CD14-positive monocyte (primary cell): Measurements from ENCODE around the gene CCDC32. TPM values are rescaled to one million over a fixed set of nuclear protein-coding genes. Genes with fewer than 3 reads are reported as not detected.
A peak's percentile ranks its signal among the peaks of the same experiment; 100 is the strongest.

Source experiments
- DNase-seq, 3 donors: peaks; one replicate each; pipeline ENCODE4 v3.0.0-alpha.2; 2011 to 2022
- H2AFZ ChIP-seq: 2 replicates; pipeline ENCODE4 v1.6.0; 2012; ENCODE audit warnings: mild to moderate bottlenecking, low read depth, low read length, inconsistent platforms; ENCODE audit not compliant: insufficient read depth, poor library complexity, severe bottlenecking
- H3K27ac ChIP-seq, 2 donors: 1 replicate in 1 of 2; 2 replicates in 1 of 2; pipeline ENCODE4 v1.5.1; 2012 to 2013; ENCODE audit warnings: low read length in 2 of 2, control low read depth in 1 of 2, inconsistent platforms in 1 of 2, low read depth in 1 of 2, mild to moderate bottlenecking in 1 of 2
- H3K27me3 ChIP-seq, 2 donors: one replicate each; pipeline versions ENCODE4 v1.6.0 to v1.6.1; 2011 to 2013; ENCODE audit warnings: low read length in 2 of 2; ENCODE audit not compliant: control insufficient read depth in 2 of 2, insufficient read depth in 2 of 2
- H3K36me3 ChIP-seq, 2 donors: replicated peaks in 1 of 2; 1 replicate in 1 of 2; 2 replicates in 1 of 2; pipeline versions ENCODE4 v1.5.1 to v1.6.1; 2012 to 2013; ENCODE audit warnings: low read length in 2 of 2, control low read depth in 1 of 2, inconsistent platforms in 1 of 2, mild to moderate bottlenecking in 1 of 2; ENCODE audit not compliant: insufficient read depth in 2 of 2, control insufficient read depth in 1 of 2
- H3K4me1 ChIP-seq, 2 donors: 1 replicate in 1 of 2; 2 replicates in 1 of 2; pipeline versions ENCODE4 v1.5.1 to v1.6.1; 2012 to 2013; ENCODE audit warnings: low read length in 2 of 2, control low read depth in 1 of 2, inconsistent platforms in 1 of 2, mild to moderate bottlenecking in 1 of 2, moderate library complexity in 1 of 2; ENCODE audit not compliant: insufficient read depth in 2 of 2, control insufficient read depth in 1 of 2
- H3K4me2 ChIP-seq: replicated peaks from 2 replicates; pipeline ENCODE3; 2012; ENCODE audit warnings: low read length, moderate library complexity, mild to moderate bottlenecking; ENCODE audit not compliant: poor library complexity, severe bottlenecking; ENCODE audit errors: extremely low read depth
- H3K4me3 ChIP-seq, 3 experiments: fragments of 200-600 bp in 1 of 3; sonication (generic) in 1 of 3; replicated peaks in 1 of 3; 1 replicate in 2 of 3; 2 replicates in 1 of 3; pipeline ENCODE4 v1.5.1; 2011 to 2013; ENCODE audit warnings: low read length in 3 of 3, mild to moderate bottlenecking in 3 of 3, control low read depth in 2 of 3, low read depth in 2 of 3, inconsistent platforms in 1 of 3, moderate library complexity in 1 of 3
- H3K79me2 ChIP-seq: 2 replicates; pipeline ENCODE4 v1.6.0; 2012; ENCODE audit warnings: mild to moderate bottlenecking, control low read depth, inconsistent platforms, low read length, moderate library complexity; ENCODE audit not compliant: insufficient read depth
- H3K9ac ChIP-seq: 2 replicates; pipeline ENCODE4 v1.6.0; 2017; ENCODE audit warnings: low read length, mild to moderate bottlenecking; ENCODE audit not compliant: insufficient read depth, poor library complexity, severe bottlenecking
- H3K9me3 ChIP-seq, 2 donors: replicated peaks in 1 of 2; 1 replicate in 1 of 2; 2 replicates in 1 of 2; pipeline versions ENCODE4 v1.5.1 to v1.6.1; 2012 to 2013; ENCODE audit warnings: low read length in 2 of 2, control low read depth in 1 of 2; ENCODE audit not compliant: control insufficient read depth in 1 of 2, insufficient read depth in 1 of 2
- H4K20me1 ChIP-seq: 2 replicates; pipeline ENCODE4 v1.6.0; 2012; ENCODE audit warnings: mild to moderate bottlenecking, low read length, control low read depth, moderate library complexity; ENCODE audit not compliant: insufficient read depth
- H3K27ac Mint-ChIP-seq, 7 donors: one replicate each; pipeline ENCODE4 v1.8.0; 2020; ENCODE audit warnings: mild to moderate bottlenecking in 7 of 7, mixed read lengths in 7 of 7, moderate library complexity in 6 of 7, inconsistent platforms in 2 of 7
- H3K27me3 Mint-ChIP-seq, 3 donors: one replicate each; pipeline ENCODE4 v1.8.0; 2021 to 2022; ENCODE audit warnings: low read depth in 3 of 3, mild to moderate bottlenecking in 3 of 3, mixed read lengths in 3 of 3, moderate library complexity in 3 of 3, inconsistent platforms in 1 of 3
- H3K36me3 Mint-ChIP-seq, 2 donors: one replicate each; pipeline ENCODE4 v1.8.0; 2020; ENCODE audit warnings: mixed read lengths in 2 of 2, inconsistent platforms in 1 of 2, mild to moderate bottlenecking in 1 of 2
- H3K4me1 Mint-ChIP-seq: one replicate; pipeline ENCODE4 v1.8.0; 2020; ENCODE audit warnings: mild to moderate bottlenecking, mixed read lengths
- H3K4me3 Mint-ChIP-seq, 2 donors: one replicate each; pipeline ENCODE4 v1.8.0; 2020; ENCODE audit warnings: mild to moderate bottlenecking in 2 of 2, mixed read lengths in 2 of 2, moderate library complexity in 1 of 2
- H3K9me3 Mint-ChIP-seq, 7 donors: one replicate each; pipeline ENCODE4 v1.8.0; 2020 to 2022; ENCODE audit warnings: mixed read lengths in 7 of 7, mild to moderate bottlenecking in 6 of 7, moderate library complexity in 6 of 7, inconsistent platforms in 2 of 7
- CTCF ChIP-seq: fragments of 200-600 bp; IDR thresholded peaks from one replicate; pipeline ENCODE4 v1.8.0; 2022; ENCODE audit warnings: antibody characterized with exemption, mild to moderate bottlenecking
- WGBS: methylation state at CpG from one replicate; pipeline ENCODE4 v1.1.5; 2013; ENCODE audit warnings: missing lambda C conversion rate; ENCODE audit not compliant: insufficient coverage; 5-methylcytosine and 5-hydroxymethylcytosine counted together
- intact Hi-C, 2 donors: fragments of 100-400 bp; cut with micrococcal nuclease; formaldehyde crosslinking; loops; one replicate each; pipeline versions ENCODE4 v1.15.0 to v1.15.1; 2023
- polyA plus RNA-seq, 3 donors: library from polyadenylated mRNA; depleted of rRNA in 1 of 3; unstranded in 2 of 3; stranded (reverse) in 1 of 3; fragments of 300-500 nt in 2 of 3; fragments of >200 nt in 1 of 3; fragmentation: Illumina TruSeq in 2 of 3; gene quantifications; 1 replicate in 2 of 3; 2 replicates in 1 of 3; pipeline ENCODE4 v1.2.3, GENCODE V29; 2012 to 2021

The CCDC32 gene
- polyA plus RNA-seq, 3 donors, result 7.5 to 37.3 (median 30.8) TPM

- no peak overlapping the region for H3K4me3 Mint-ChIP-seq
Observed at GRCh38 chr15:40597024-40597423, 32.2 kb upstream of the CCDC32 start.

DNA sequence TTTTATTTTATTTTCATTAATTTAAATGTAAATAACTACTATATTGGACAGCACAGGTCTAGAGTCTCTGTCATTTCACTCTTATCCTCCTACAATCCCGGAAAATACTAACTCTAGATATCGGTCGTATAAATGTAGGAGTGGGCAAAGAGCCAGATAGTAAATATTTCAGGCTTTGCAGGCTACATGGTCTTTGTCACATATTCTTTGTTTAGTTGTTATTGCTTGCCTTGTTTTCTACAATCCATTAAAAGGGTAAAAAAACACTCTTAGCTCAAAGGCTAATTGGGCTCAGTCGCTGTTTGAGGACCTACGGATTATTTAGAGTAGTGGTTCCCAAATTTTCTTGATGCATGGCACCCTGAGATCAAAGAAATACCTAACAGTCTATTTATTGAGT is 30.9 kb upstream of the CCDC32 start:
- Histone ChIP-seq H3K4me2 (no peak overlapping the region), H3K36me3 (no peaks in the 10 kb centered on the region), H3K79me2 (peaks cover 67% of the 10 kb centered on the region), H3K4me1 (peaks cover 10 to 16% of the 10 kb centered on the region in 2 donors), H2AFZ (no peak overlapping the region), H3K27ac (no peak overlapping the region), H3K27me3 (no peaks in the 10 kb centered on the region), H3K9me3 (no peaks in the 10 kb centered on the region), H3K4me3 (no peak overlapping the region), H3K9ac (no peak overlapping the region), H4K20me1 (no peaks in the 10 kb centered on the region)
- Mint-ChIP-seq H3K9me3 (peaks cover 0 to 1% (median 0%) of the 10 kb centered on the region in 7 donors), H3K27me3 (peaks cover 0 to 2% (median 0%) of the 10 kb centered on the region in 3 donors), H3K4me1 (peaks cover 13% of the 10 kb centered on the region), H3K36me3 (no peaks in the 10 kb centered on the region), H3K27ac (no peak overlapping the region), H3K4me3 (no peak overlapping the region)
- WGBS, result no CpG with 5 or more reads among the region's 5 CpGs
- no peak for DNase-seq
- no peak for TF ChIP-seq CTCF
- intact Hi-C loops, result loop anchor here in 1 of 2 donors (10.0 kb wide), 1 partner anchor 99 kb away; the partner anchor contains the start of gene RAD51

More at GRCh38 chr15:40597024-40597423, 32.2 kb upstream of the CCDC32 start:
- 100% methylated on average over 1 of the region's 2 CpGs for WGBS
- intact Hi-C loops, result loop anchor here in 1 of 2 donors (10.0 kb wide), 1 partner anchor 98 kb away; the partner anchor contains the start of gene RAD51
- Mint-ChIP-seq H3K27ac (peak overlapping the region in 1 of 7 donors; percentile 65), H3K36me3 (peaks cover 0 to under 1% of the 10 kb centered on the region in 2 donors), H3K9me3 (peaks cover 0 to 1% (median 0%) of the 10 kb centered on the region in 7 donors), H3K4me1 (peaks cover 13% of the 10 kb centered on the region), H3K27me3 (no peaks in the 10 kb centered on the region)
- no peaks in the 10 kb centered on the region for H3K36me3 ChIP-seq
- no peak for TF ChIP-seq CTCF
- peaks cover 79% of the 10 kb centered on the region for H3K79me2 ChIP-seq
- H4K20me1 ChIP-seq, result no peaks in the 10 kb centered on the region
- no peaks in the 10 kb centered on the region for H3K9me3 ChIP-seq
- H3K9ac ChIP-seq, result no peak overlapping the region
- no peak for DNase-seq
- no peak overlapping the region for H3K4me3 ChIP-seq
- H3K4me1 ChIP-seq, result peaks cover 10 to 16% of the 10 kb centered on the region in 2 donors
- H3K4me2 ChIP-seq, result no peak overlapping the region
- H3K27ac ChIP-seq, result peak overlapping the region in 1 of 2 donors; percentile 48
- peak overlapping the region; percentile 3 for H2AFZ ChIP-seq
- no peaks in the 10 kb centered on the region for H3K27me3 ChIP-seq
